ENCODE data around the gene AGK.
"Not testable (repeated sequence)": the region's sequence is repeated elsewhere in the genome, so short reads cannot be mapped to it uniquely, and the experiment has no call there.

AGK gene

GRCh38 chr7:141590071-141590470, 38.9 kb downstream of the AGK start:
- DNase-seq, result no peak

GRCh38 chr7:141590666-141591065, 39.5 kb downstream of the AGK start:
- DNase-seq, result no peak

- peak; percentile 32 for DNase-seq
Measured at GRCh38 chr7:141593134-141593533, 41.9 kb downstream of the AGK start.

GRCh38 chr7:141597966-141598365, 46.8 kb downstream of the AGK start:
- no peak for DNase-seq

GRCh38 chr7:141598408-141598807, 47.2 kb downstream of the AGK start:
- no peak for DNase-seq

GRCh38 chr7:141600168-141601006, 49.2 kb downstream of the AGK start:
- DNase-seq, result no peak

GRCh38 chr7:141609576-141609975, 58.4 kb downstream of the AGK start:
- no peak for DNase-seq

- no peak for DNase-seq
Measured at GRCh38 chr7:141610671-141611070, 59.5 kb downstream of the AGK start.

- DNase-seq, result no peak
Measured at GRCh38 chr7:141612861-141613260, 61.7 kb downstream of the AGK start.

GRCh38 chr7:141617280-141617679, 66.1 kb downstream of the AGK start:
- DNase-seq, result no peak

- no peak for DNase-seq
Measured at GRCh38 chr7:141619745-141620144, 68.5 kb downstream of the AGK start.

- DNase-seq, result no peak
Measured at GRCh38 chr7:141624763-141625162, 73.6 kb downstream of the AGK start.

- no peak for DNase-seq
Measured at GRCh38 chr7:141630621-141631020, 79.4 kb downstream of the AGK start.

- DNase-seq, result no peak
Measured at GRCh38 chr7:141631525-141631924, 80.3 kb downstream of the AGK start.

GRCh38 chr7:141634065-141634464, 82.9 kb downstream of the AGK start:
- DNase-seq, result no peak

GRCh38 chr7:141636053-141636452, 84.8 kb downstream of the AGK start:
- no peak for DNase-seq

GRCh38 chr7:141640239-141640840, 89.1 kb downstream of the AGK start:
- DNase-seq, result no peak

GRCh38 chr7:141641876-141642275, 90.7 kb downstream of the AGK start:
- no peak for DNase-seq

- DNase-seq, result no peak
Measured at GRCh38 chr7:141645188-141645587, 94.0 kb downstream of the AGK start.

- DNase-seq, result no peak
Measured at GRCh38 chr7:141646826-141647480, 95.7 kb downstream of the AGK start.

- not testable (repeated sequence) for DNase-seq
Measured at GRCh38 chr7:141647701-141648100, 96.5 kb downstream of the AGK start.

GRCh38 chr7:141648276-141649114, 97.3 kb downstream of the AGK start:
- DNase-seq, result no peak

All from NCI-H1694 treated with DMSO at 0.1 percent for 48 hours (cell line).